Kidney epithelial cell (primary cell): ENCODE measurements around the gene NAPA. TPM values are rescaled to one million over a fixed set of nuclear protein-coding genes. Genes with fewer than 3 reads are reported as not detected.

ENCODE experiments used
- DNase-seq: peaks from one replicate; pipeline ENCODE4 v3.0.0-alpha.2; 2010; ENCODE audit warnings: low read depth
- H3K27me3 ChIP-seq: 2 replicates; pipeline ENCODE4 v1.6.0; 2011; ENCODE audit warnings: low read length; ENCODE audit not compliant: control insufficient read depth, insufficient read depth
- H3K36me3 ChIP-seq: 2 replicates; pipeline ENCODE4 v1.5.1; 2011; ENCODE audit warnings: low read length; ENCODE audit not compliant: control insufficient read depth, insufficient read depth
- H3K4me3 ChIP-seq: 2 replicates; pipeline ENCODE4 v1.5.1; 2011; ENCODE audit warnings: low read depth, mild to moderate bottlenecking, control low read depth, low read length
- CTCF ChIP-seq: IDR thresholded peaks from 2 replicates; pipeline ENCODE4 v1.5.1; 2011; ENCODE audit warnings: mild to moderate bottlenecking, moderate library complexity, low read length, control low read depth, inconsistent platforms; ENCODE audit not compliant: insufficient read depth, poor library complexity, severe bottlenecking
- total RNA-seq: library from RNA; depleted of rRNA; stranded (reverse); fragments of >200 nt; gene quantifications from 2 replicates; pipeline ENCODE4 v1.2.3, GENCODE V29; 2015

NAPA gene
- total RNA-seq, 1 donor from 2014 or later = 127 TPM

- no peak for DNase-seq
- peaks cover 52% of the 10 kb centered on the region for H3K27me3 ChIP-seq
- H3K36me3 ChIP-seq = no peaks in the 10 kb centered on the region
- H3K4me3 ChIP-seq = no peak overlapping the region
- TF ChIP-seq CTCF = no peak
Observed at GRCh38 chr19:47471381-47471732, 43.5 kb downstream of the NAPA start.

- TF ChIP-seq CTCF = no peak
- H3K27me3 ChIP-seq = peaks cover 55% of the 10 kb centered on the region
Observed at GRCh38 chr19:47470447-47471195, 44.2 kb downstream of the NAPA start.

GRCh38 chr19:47469719-47470118 lies 45.1 kb downstream of the NAPA start:
- no peak for TF ChIP-seq CTCF
- Histone ChIP-seq H3K4me3 (no peak overlapping the region), H3K36me3 (no peaks in the 10 kb centered on the region), H3K27me3 (peaks cover 59% of the 10 kb centered on the region)
- DNase-seq = no peak

More at GRCh38 chr19:47470447-47471195, 44.2 kb downstream of the NAPA start:
- no peak for DNase-seq
- no peak overlapping the region for H3K4me3 ChIP-seq
- no peaks in the 10 kb centered on the region for H3K36me3 ChIP-seq

GRCh38 chr19:47469363-47469700 lies 45.5 kb downstream of the NAPA start:
- no peak for DNase-seq
- TF ChIP-seq CTCF = no peak
- Histone ChIP-seq H3K36me3 (no peaks in the 10 kb centered on the region), H3K4me3 (no peak overlapping the region), H3K27me3 (peaks cover 60% of the 10 kb centered on the region)

- peaks cover 58% of the 10 kb centered on the region for H3K27me3 ChIP-seq
- H3K4me3 ChIP-seq = no peak overlapping the region
Observed at GRCh38 chr19:47467914-47468313, 46.9 kb downstream of the NAPA start.

More at GRCh38 chr19:47467914-47468313, 46.9 kb downstream of the NAPA start:
- DNase-seq = no peak
- no peak for TF ChIP-seq CTCF
- H3K36me3 ChIP-seq = no peaks in the 10 kb centered on the region
